Osteocyte (in vitro differentiated cells): ENCODE data around the gene ACOX3. TPM values are rescaled to one million over a fixed set of nuclear protein-coding genes. Genes with fewer than 3 reads are reported as not detected.

Experiments
- DNase-seq: peaks from one replicate; pipeline ENCODE4 v3.0.0; 2021; ENCODE audit warnings: mixed read lengths; ENCODE audit not compliant: unreplicated experiment; ENCODE audit errors: extremely low spot score
- H3K27ac Mint-ChIP-seq: one replicate; pipeline ENCODE4 v1.8.0; 2021; ENCODE audit warnings: mild to moderate bottlenecking, mixed read lengths; ENCODE audit not compliant: unreplicated experiment
- H3K27me3 Mint-ChIP-seq: one replicate; pipeline ENCODE4 v1.8.0; 2021; ENCODE audit warnings: mixed read lengths; ENCODE audit not compliant: unreplicated experiment
- H3K36me3 Mint-ChIP-seq: one replicate; pipeline ENCODE4 v1.8.0; 2021; ENCODE audit warnings: mixed read lengths; ENCODE audit not compliant: unreplicated experiment
- H3K4me1 Mint-ChIP-seq: one replicate; pipeline ENCODE4 v1.8.0; 2021; ENCODE audit warnings: mixed read lengths; ENCODE audit not compliant: unreplicated experiment
- H3K4me3 Mint-ChIP-seq: one replicate; pipeline ENCODE4 v1.8.0; 2021; ENCODE audit warnings: mild to moderate bottlenecking, moderate library complexity, mixed read lengths; ENCODE audit not compliant: unreplicated experiment
- H3K9me3 Mint-ChIP-seq: one replicate; pipeline ENCODE4 v1.8.0; 2021; ENCODE audit warnings: mixed read lengths; ENCODE audit not compliant: unreplicated experiment
- CTCF ChIP-seq: fragments of 200-600 bp; sonication (generic); IDR thresholded peaks from 2 replicates; pipeline ENCODE4 v1.5.0; 2021; ENCODE audit warnings: antibody characterized with exemption, mild to moderate bottlenecking, moderate library complexity
- total RNA-seq: library from RNA; stranded (reverse); gene quantifications from 2 replicates; pipeline ENCODE4 v1.2.1, GENCODE V29; 2021

The ACOX3 gene
- total RNA-seq, 1 donor from 2014 or later, result 25.2 TPM

GRCh38 chr4:8321771-8322170 lies 118.8 kb downstream of the ACOX3 start:
- Mint-ChIP-seq H3K4me3 (no peak overlapping the region), H3K27me3 (no peaks in the 10 kb centered on the region), H3K4me1 (no peaks in the 10 kb centered on the region), H3K9me3 (peaks cover 6% of the 10 kb centered on the region), H3K36me3 (no peaks in the 10 kb centered on the region), H3K27ac (no peak overlapping the region)
- no peak for TF ChIP-seq CTCF
- DNase-seq, result no peak

- no peak overlapping the region for H3K4me3 Mint-ChIP-seq
- no peak for TF ChIP-seq CTCF
- H3K9me3 Mint-ChIP-seq, result peaks cover 6% of the 10 kb centered on the region
- no peaks in the 10 kb centered on the region for H3K27me3 Mint-ChIP-seq
- peaks cover 5% of the 10 kb centered on the region for H3K4me1 Mint-ChIP-seq
- no peaks in the 10 kb centered on the region for H3K36me3 Mint-ChIP-seq
- H3K27ac Mint-ChIP-seq, result no peak overlapping the region
- DNase-seq, result no peak
Measured at GRCh38 chr4:8321220-8321619, 119.3 kb downstream of the ACOX3 start.

GRCh38 chr4:8320386-8320750 lies 120.2 kb downstream of the ACOX3 start:
- Mint-ChIP-seq H3K9me3 (peaks cover 6% of the 10 kb centered on the region), H3K4me3 (no peak overlapping the region), H3K27me3 (no peaks in the 10 kb centered on the region), H3K27ac (no peak overlapping the region), H3K4me1 (peaks cover 13% of the 10 kb centered on the region), H3K36me3 (no peaks in the 10 kb centered on the region)
- no peak for TF ChIP-seq CTCF
- DNase-seq, result peak; percentile 54

- TF ChIP-seq CTCF, result no peak
- Mint-ChIP-seq H3K36me3 (no peaks in the 10 kb centered on the region), H3K27ac (no peak overlapping the region), H3K4me1 (peaks cover 17% of the 10 kb centered on the region), H3K4me3 (no peak overlapping the region), H3K27me3 (peaks cover 3% of the 10 kb centered on the region), H3K9me3 (peaks cover 6% of the 10 kb centered on the region)
- DNase-seq, result peak; percentile 74
Measured at GRCh38 chr4:8319731-8320385, 120.7 kb downstream of the ACOX3 start.

GRCh38 chr4:8319061-8319460 lies 121.5 kb downstream of the ACOX3 start:
- DNase-seq, result peak; percentile 56
- Mint-ChIP-seq H3K4me3 (no peak overlapping the region), H3K36me3 (no peaks in the 10 kb centered on the region), H3K9me3 (peaks cover 6% of the 10 kb centered on the region), H3K27ac (no peak overlapping the region), H3K4me1 (peaks cover 17% of the 10 kb centered on the region), H3K27me3 (peaks cover 9% of the 10 kb centered on the region)
- no peak for TF ChIP-seq CTCF
